ENCODE results near the gene SFTPD. TPM values are rescaled to one million over a fixed set of nuclear protein-coding genes. Genes with fewer than 3 reads are reported as not detected.

The SFTPD gene
- polyA plus RNA-seq, 1 of the 3 experiments (the other 2 are of a cell fraction), result 0.03 TPM

GRCh38 chr10:79979310-79979975 lies 30.5 kb upstream of the SFTPD start:
- Histone ChIP-seq H3K4me2 (no peak overlapping the region), H3K79me2 (ENCODE audit: insufficient read depth) (no peaks in the 10 kb centered on the region), H3K27ac (ENCODE audit: low read depth in 2 of 2, low read length in 1 of 2) (no peak overlapping the region), H3K9ac (no peak overlapping the region), H3K36me3 (replicated peaks in 1 of 2; ENCODE audit: control insufficient read depth in 1 of 2, insufficient read depth in 2 of 2, low read length in 1 of 2) (no peaks in the 10 kb centered on the region), H3K9me2 (no peaks in the 10 kb centered on the region), H3F3A (replicated peaks; ENCODE audit: insufficient read depth) (no peaks in the 10 kb centered on the region), H3K27me3 (ENCODE audit: insufficient read depth) (peaks cover 8% of the 10 kb centered on the region; the same call in 1 of the 2 replicates), H3K4me3 (ENCODE audit: low read depth in 2 of 2, low read length in 1 of 2) (no peak overlapping the region), H3K4me1 (ENCODE audit: control insufficient read depth in 1 of 2, insufficient read depth in 2 of 2, low read depth in 1 of 2, low read length in 1 of 2) (no peaks in the 10 kb centered on the region; a peak in 1 of 4 replicates), H2AFZ (ENCODE audit: low read depth) (no peak overlapping the region), H3K9me3 (no peaks in the 10 kb centered on the region), H4K20me1 (ENCODE audit: insufficient read depth) (no peaks in the 10 kb centered on the region)
- ChIA-PET POLR2A (no interaction called here), CTCF (no interaction called here)
- TF ChIP-seq POLR2AphosphoS5 (IDR thresholded peaks at IDR 0.05; ENCODE audit: low read depth, low read length) (no peak), MEF2A (IDR thresholded peaks at IDR 0.05; ENCODE audit: borderline replicate concordance, low read depth) (no peak), USF1 (IDR thresholded peaks at IDR 0.05; ENCODE audit: borderline replicate concordance, low read depth) (no peak), RXRA (IDR thresholded peaks at IDR 0.05; ENCODE audit: borderline replicate concordance, low read depth) (no peak), JUND (IDR thresholded peaks at IDR 0.05) (no peak), FOXJ3 (CRISPR knock-in tag; IDR thresholded peaks at IDR 0.05) (no peak), RCOR1 (IDR thresholded peaks at IDR 0.05; ENCODE audit: low read length) (no peak), RAD21 (IDR thresholded peaks at IDR 0.05; ENCODE audit: low read length) (no peak), RFX5 (IDR thresholded peaks at IDR 0.05; ENCODE audit: low read length) (no peak), YY1 (IDR thresholded peaks at IDR 0.05; ENCODE audit: low read depth) (no peak)
- TF ChIP-seq, protein P1, sequence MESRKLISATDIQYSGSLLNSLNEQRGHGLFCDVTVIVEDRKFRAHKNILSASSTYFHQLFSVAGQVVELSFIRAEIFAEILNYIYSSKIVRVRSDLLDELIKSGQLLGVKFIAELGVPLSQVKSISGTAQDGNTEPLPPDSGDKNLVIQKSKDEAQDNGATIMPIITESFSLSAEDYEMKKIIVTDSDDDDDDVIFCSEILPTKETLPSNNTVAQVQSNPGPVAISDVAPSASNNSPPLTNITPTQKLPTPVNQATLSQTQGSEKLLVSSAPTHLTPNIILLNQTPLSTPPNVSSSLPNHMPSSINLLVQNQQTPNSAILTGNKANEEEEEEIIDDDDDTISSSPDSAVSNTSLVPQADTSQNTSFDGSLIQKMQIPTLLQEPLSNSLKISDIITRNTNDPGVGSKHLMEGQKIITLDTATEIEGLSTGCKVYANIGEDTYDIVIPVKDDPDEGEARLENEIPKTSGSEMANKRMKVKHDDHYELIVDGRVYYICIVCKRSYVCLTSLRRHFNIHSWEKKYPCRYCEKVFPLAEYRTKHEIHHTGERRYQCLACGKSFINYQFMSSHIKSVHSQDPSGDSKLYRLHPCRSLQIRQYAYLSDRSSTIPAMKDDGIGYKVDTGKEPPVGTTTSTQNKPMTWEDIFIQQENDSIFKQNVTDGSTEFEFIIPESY (IDR thresholded peaks at IDR 0.05; ENCODE audit: borderline replicate concordance, low read depth), result no peak
- no peak for DNase-seq
- 30% methylated on average over 3 of the region's 3 CpGs for WGBS (ENCODE audit: low lambda C conversion rate)

- no peaks in the 10 kb centered on the region for H3K9me2 ChIP-seq
- H3K4me3 ChIP-seq (ENCODE audit: low read depth in 2 of 2, low read length in 1 of 2), result no peak overlapping the region
- H3K27ac ChIP-seq (ENCODE audit: low read depth in 2 of 2, low read length in 1 of 2), result no peak overlapping the region
- H3K27me3 ChIP-seq (ENCODE audit: insufficient read depth), result no peaks in the 10 kb centered on the region; the same call in 1 of the 2 replicates
- H3K79me2 ChIP-seq (ENCODE audit: insufficient read depth), result no peaks in the 10 kb centered on the region
- no peaks in the 10 kb centered on the region; a peak in 1 of 4 replicates for H3K4me1 ChIP-seq (ENCODE audit: control insufficient read depth in 1 of 2, insufficient read depth in 2 of 2, low read depth in 1 of 2, low read length in 1 of 2)
- CTCF ChIA-PET, result no interaction called here
- H3K36me3 ChIP-seq (replicated peaks in 1 of 2; ENCODE audit: control insufficient read depth in 1 of 2, insufficient read depth in 2 of 2, low read length in 1 of 2), result no peaks in the 10 kb centered on the region
- no peaks in the 10 kb centered on the region for H3K9me3 ChIP-seq
- no peak overlapping the region for H2AFZ ChIP-seq (ENCODE audit: low read depth)
- DNase-seq, result no peak
- no peaks in the 10 kb centered on the region for H3F3A ChIP-seq (replicated peaks; ENCODE audit: insufficient read depth)
- POLR2A ChIA-PET, result no interaction called here
- H3K4me2 ChIP-seq, result no peak overlapping the region
- 28% methylated on average over 2 of the region's 2 CpGs for WGBS (ENCODE audit: low lambda C conversion rate)
- H4K20me1 ChIP-seq (ENCODE audit: insufficient read depth), result no peaks in the 10 kb centered on the region
- no peak overlapping the region for H3K9ac ChIP-seq
- TF ChIP-seq TEAD4 (IDR thresholded peaks at IDR 0.05; ENCODE audit: borderline replicate concordance, insufficient read depth) (no peak), CHD2 (IDR thresholded peaks at IDR 0.05; ENCODE audit: low read length, partially characterized antibody) (no peak), EP300 (IDR thresholded peaks at IDR 0.05; ENCODE audit: borderline replicate concordance in 1 of 2, low read depth in 1 of 2, low read length in 1 of 2) (no peak), NRF1 (IDR thresholded peaks at IDR 0.05; ENCODE audit: low read depth, low read length) (no peak), USF1 (IDR thresholded peaks at IDR 0.05; ENCODE audit: borderline replicate concordance, low read depth) (no peak), RXRA (IDR thresholded peaks at IDR 0.05; ENCODE audit: borderline replicate concordance, low read depth) (no peak), POLR2AphosphoS5 (IDR thresholded peaks at IDR 0.05; ENCODE audit: low read depth, low read length) (no peak), TCF12 (IDR thresholded peaks at IDR 0.05) (no peak), ELF1 (IDR thresholded peaks at IDR 0.05) (no peak), FOXJ3 (CRISPR knock-in tag; IDR thresholded peaks at IDR 0.05) (no peak)
- TF ChIP-seq, protein P2, sequence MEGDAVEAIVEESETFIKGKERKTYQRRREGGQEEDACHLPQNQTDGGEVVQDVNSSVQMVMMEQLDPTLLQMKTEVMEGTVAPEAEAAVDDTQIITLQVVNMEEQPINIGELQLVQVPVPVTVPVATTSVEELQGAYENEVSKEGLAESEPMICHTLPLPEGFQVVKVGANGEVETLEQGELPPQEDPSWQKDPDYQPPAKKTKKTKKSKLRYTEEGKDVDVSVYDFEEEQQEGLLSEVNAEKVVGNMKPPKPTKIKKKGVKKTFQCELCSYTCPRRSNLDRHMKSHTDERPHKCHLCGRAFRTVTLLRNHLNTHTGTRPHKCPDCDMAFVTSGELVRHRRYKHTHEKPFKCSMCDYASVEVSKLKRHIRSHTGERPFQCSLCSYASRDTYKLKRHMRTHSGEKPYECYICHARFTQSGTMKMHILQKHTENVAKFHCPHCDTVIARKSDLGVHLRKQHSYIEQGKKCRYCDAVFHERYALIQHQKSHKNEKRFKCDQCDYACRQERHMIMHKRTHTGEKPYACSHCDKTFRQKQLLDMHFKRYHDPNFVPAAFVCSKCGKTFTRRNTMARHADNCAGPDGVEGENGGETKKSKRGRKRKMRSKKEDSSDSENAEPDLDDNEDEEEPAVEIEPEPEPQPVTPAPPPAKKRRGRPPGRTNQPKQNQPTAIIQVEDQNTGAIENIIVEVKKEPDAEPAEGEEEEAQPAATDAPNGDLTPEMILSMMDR (IDR thresholded peaks at IDR 0.05), result no peak
- TF ChIP-seq, protein P3, sequence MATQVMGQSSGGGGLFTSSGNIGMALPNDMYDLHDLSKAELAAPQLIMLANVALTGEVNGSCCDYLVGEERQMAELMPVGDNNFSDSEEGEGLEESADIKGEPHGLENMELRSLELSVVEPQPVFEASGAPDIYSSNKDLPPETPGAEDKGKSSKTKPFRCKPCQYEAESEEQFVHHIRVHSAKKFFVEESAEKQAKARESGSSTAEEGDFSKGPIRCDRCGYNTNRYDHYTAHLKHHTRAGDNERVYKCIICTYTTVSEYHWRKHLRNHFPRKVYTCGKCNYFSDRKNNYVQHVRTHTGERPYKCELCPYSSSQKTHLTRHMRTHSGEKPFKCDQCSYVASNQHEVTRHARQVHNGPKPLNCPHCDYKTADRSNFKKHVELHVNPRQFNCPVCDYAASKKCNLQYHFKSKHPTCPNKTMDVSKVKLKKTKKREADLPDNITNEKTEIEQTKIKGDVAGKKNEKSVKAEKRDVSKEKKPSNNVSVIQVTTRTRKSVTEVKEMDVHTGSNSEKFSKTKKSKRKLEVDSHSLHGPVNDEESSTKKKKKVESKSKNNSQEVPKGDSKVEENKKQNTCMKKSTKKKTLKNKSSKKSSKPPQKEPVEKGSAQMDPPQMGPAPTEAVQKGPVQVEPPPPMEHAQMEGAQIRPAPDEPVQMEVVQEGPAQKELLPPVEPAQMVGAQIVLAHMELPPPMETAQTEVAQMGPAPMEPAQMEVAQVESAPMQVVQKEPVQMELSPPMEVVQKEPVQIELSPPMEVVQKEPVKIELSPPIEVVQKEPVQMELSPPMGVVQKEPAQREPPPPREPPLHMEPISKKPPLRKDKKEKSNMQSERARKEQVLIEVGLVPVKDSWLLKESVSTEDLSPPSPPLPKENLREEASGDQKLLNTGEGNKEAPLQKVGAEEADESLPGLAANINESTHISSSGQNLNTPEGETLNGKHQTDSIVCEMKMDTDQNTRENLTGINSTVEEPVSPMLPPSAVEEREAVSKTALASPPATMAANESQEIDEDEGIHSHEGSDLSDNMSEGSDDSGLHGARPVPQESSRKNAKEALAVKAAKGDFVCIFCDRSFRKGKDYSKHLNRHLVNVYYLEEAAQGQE (IDR thresholded peaks at IDR 0.05; ENCODE audit: low read depth, low read length), result no peak
Observed at GRCh38 chr10:79976999-79977398, 28.1 kb upstream of the SFTPD start.
